Mesothelial cell of epicardium (in vitro differentiated cells): ENCODE data around the gene BICRAL. TPM values are rescaled to one million over a fixed set of nuclear protein-coding genes. Genes with fewer than 3 reads are reported as not detected.
"Not testable (repeated sequence)": the region's sequence is repeated elsewhere in the genome, so short reads cannot be mapped to it uniquely, and the experiment has no call there.

ENCODE experiments used
- DNase-seq, 2 experiments: peaks; one replicate each; pipeline ENCODE4 v3.0.0; 2021; ENCODE audit warnings: low spot score in 2 of 2; ENCODE audit not compliant: unreplicated experiment in 2 of 2
- H3K27ac Mint-ChIP-seq: 2 replicates; pipeline ENCODE4 v1.8.0; 2021; ENCODE audit warnings: mixed read lengths
- H3K27me3 Mint-ChIP-seq: 2 replicates; pipeline ENCODE4 v1.8.0; 2021; ENCODE audit warnings: low read depth, mixed read lengths
- H3K36me3 Mint-ChIP-seq: 2 replicates; pipeline ENCODE4 v1.8.0; 2021; ENCODE audit warnings: mixed read lengths
- H3K4me1 Mint-ChIP-seq: 2 replicates; pipeline ENCODE4 v1.8.0; 2021; ENCODE audit warnings: mixed read lengths
- H3K4me3 Mint-ChIP-seq: 2 replicates; pipeline ENCODE4 v1.8.0; 2021; ENCODE audit warnings: mild to moderate bottlenecking, moderate library complexity, mixed read lengths
- H3K9me3 Mint-ChIP-seq: 2 replicates; pipeline ENCODE4 v1.8.0; 2021; ENCODE audit warnings: mixed read lengths
- CTCF ChIP-seq: fragments of 200-600 bp; sonication (generic); IDR thresholded peaks from one replicate; pipeline ENCODE4 v1.5.0; 2021; ENCODE audit warnings: antibody characterized with exemption; ENCODE audit not compliant: unreplicated experiment
- total RNA-seq: library from RNA; stranded (reverse); gene quantifications from 3 replicates; pipeline ENCODE4 v1.2.1, GENCODE V29; 2021

BICRAL gene
- total RNA-seq, 1 donor from 2014 or later: 13.2 TPM

- no peak for TF ChIP-seq CTCF
- Mint-ChIP-seq H3K27ac (no peak overlapping the region), H3K4me1 (peaks cover 11% of the 10 kb centered on the region), H3K4me3 (no peak overlapping the region), H3K36me3 (peaks cover 2% of the 10 kb centered on the region), H3K27me3 (peaks cover 2% of the 10 kb centered on the region), H3K9me3 (no peaks in the 10 kb centered on the region)
- DNase-seq: no peak
Observed at GRCh38 chr6:42769836-42770235, 12.0 kb upstream of the BICRAL start.

GRCh38 chr6:42771741-42772100 is 10.1 kb upstream of the BICRAL start:
- no peak for TF ChIP-seq CTCF
- no peaks in the 10 kb centered on the region for H3K36me3 Mint-ChIP-seq
- peaks cover 11% of the 10 kb centered on the region for H3K4me1 Mint-ChIP-seq
- no peaks in the 10 kb centered on the region for H3K9me3 Mint-ChIP-seq
- peak overlapping the region; percentile 36 for H3K4me3 Mint-ChIP-seq
- no peak overlapping the region for H3K27ac Mint-ChIP-seq
- H3K27me3 Mint-ChIP-seq: peaks cover 2% of the 10 kb centered on the region
- DNase-seq: no peak

GRCh38 chr6:42774201-42774600 is 7.7 kb upstream of the BICRAL start:
- H3K4me3 Mint-ChIP-seq: no peak overlapping the region

GRCh38 chr6:42774821-42775487 is 6.9 kb upstream of the BICRAL start:
- H3K4me3 Mint-ChIP-seq, H3K27me3 Mint-ChIP-seq, DNase-seq, H3K36me3 Mint-ChIP-seq, H3K27ac Mint-ChIP-seq, H3K9me3 Mint-ChIP-seq: not testable (repeated sequence)
- peaks cover 20% of the 10 kb centered on the region for H3K4me1 Mint-ChIP-seq

More at GRCh38 chr6:42774201-42774600, 7.7 kb upstream of the BICRAL start:
- Mint-ChIP-seq H3K9me3 (no peaks in the 10 kb centered on the region), H3K36me3 (no peaks in the 10 kb centered on the region), H3K27ac (no peak overlapping the region), H3K4me1 (peaks cover 18% of the 10 kb centered on the region), H3K27me3 (peaks cover 2% of the 10 kb centered on the region)
- TF ChIP-seq CTCF: no peak
- DNase-seq: no peak

GRCh38 chr6:42777126-42777822 is 4.6 kb upstream of the BICRAL start:
- H3K4me1 Mint-ChIP-seq: peaks cover 20% of the 10 kb centered on the region
- DNase-seq: no peak
- no peak overlapping the region for H3K27ac Mint-ChIP-seq
- H3K9me3 Mint-ChIP-seq: no peaks in the 10 kb centered on the region
- no peak overlapping the region for H3K4me3 Mint-ChIP-seq
- H3K27me3 Mint-ChIP-seq: no peaks in the 10 kb centered on the region
- no peak for TF ChIP-seq CTCF
- H3K36me3 Mint-ChIP-seq: no peaks in the 10 kb centered on the region

GRCh38 chr6:42778122-42778521 is 3.7 kb upstream of the BICRAL start:
- H3K9me3 Mint-ChIP-seq: no peaks in the 10 kb centered on the region
- no peak for DNase-seq
- no peak overlapping the region for H3K27ac Mint-ChIP-seq
- no peak overlapping the region for H3K4me3 Mint-ChIP-seq
- no peaks in the 10 kb centered on the region for H3K27me3 Mint-ChIP-seq
- no peaks in the 10 kb centered on the region for H3K36me3 Mint-ChIP-seq
- H3K4me1 Mint-ChIP-seq: peaks cover 20% of the 10 kb centered on the region
- TF ChIP-seq CTCF: no peak
